Mesenteric fat pad (tissue), 1 donor: Measurements from ENCODE around the gene RHOB. TPM values are rescaled to one million over a fixed set of nuclear protein-coding genes. Genes with fewer than 3 reads are reported as not detected.
A peak's percentile ranks its signal among the peaks of the same experiment; 100 is the strongest.

Experiments used
- DNase-seq: peaks from one replicate; pipeline ENCODE4 v3.0.0-alpha.2; 2020; ENCODE audit warnings: low spot score
- total RNA-seq: library from RNA; stranded (reverse); fragmentation: NEBNext Ultra II Directional; extraction: Animal tissue kit (Norgen Biotek cat#: 25700); gene quantifications from one replicate; pipeline ENCODE4 v1.2.1, GENCODE V29; 2021
- donor health status: DM: yes; HTN: yes; CAD: no.

RHOB gene
- total RNA-seq, 1 donor from 2014 or later = 677 TPM

- peak; percentile 14 for DNase-seq
These were observed 10.0 kb upstream of the RHOB start for GRCh38 chr2:20436716-20437470.

DNA sequence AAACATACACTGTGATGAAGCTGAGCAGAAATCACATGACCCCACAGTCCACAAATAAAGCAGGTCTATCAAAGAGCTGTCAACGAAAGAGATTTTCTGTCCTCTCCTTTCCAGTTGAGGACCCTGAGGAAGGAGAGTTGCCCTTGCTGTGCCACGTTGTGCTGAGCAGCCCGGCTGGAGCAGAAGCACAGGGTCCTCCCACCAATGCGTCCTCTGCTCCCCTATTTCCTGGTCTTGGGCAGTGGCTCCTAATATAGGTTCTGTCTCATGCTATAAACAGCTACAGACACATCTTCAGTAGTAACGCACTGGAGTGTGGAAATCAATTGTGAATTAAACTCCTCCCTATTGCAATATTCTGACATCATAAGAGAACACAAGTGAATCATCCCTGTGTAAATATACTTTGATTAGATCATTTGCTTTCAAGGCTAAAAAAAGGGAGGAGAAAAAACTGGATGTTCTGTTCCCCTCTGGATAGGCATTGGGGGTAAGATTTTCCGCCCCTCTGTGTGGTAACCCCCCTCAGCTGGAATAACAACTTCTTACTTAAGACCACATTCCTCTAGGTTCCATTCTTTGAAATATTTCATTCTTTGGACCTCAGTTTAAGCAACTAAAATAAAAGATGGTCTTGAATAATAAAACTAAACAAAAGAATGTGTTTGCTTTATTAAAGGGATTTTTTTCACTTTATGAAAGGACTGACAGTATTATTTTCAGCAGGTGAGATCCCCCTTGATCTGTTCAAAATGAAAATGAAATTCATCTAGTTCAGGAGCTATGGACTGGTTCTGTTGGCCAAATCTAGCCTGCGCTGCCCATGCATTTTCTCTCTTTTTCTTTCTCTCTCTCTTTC is 8.3 kb upstream of the RHOB start:
- DNase-seq = peak; percentile 65

GRCh38 chr2:20439193-20439475 is 7.7 kb upstream of the RHOB start:
- DNase-seq = peak; percentile 33

DNA sequence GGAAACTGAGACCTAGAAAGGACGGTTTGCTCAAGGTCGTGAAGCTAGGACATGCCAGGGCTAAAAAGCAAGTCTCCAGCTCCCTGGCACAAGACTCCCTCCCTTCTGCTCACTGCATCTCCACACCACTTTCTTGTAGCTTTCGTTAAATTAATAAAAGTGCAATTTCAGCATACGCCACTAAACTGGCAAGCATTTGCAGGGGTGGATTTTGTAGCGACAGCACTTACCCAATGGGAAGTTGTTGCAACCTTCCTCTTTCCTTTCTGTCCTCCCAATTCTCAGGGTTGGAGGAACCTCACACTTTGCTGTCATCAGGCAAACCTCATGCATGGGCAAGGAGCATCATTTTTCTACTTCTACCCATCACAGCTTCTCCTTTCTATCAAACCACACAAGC is 7.4 kb upstream of the RHOB start:
- DNase-seq = no peak

DNA sequence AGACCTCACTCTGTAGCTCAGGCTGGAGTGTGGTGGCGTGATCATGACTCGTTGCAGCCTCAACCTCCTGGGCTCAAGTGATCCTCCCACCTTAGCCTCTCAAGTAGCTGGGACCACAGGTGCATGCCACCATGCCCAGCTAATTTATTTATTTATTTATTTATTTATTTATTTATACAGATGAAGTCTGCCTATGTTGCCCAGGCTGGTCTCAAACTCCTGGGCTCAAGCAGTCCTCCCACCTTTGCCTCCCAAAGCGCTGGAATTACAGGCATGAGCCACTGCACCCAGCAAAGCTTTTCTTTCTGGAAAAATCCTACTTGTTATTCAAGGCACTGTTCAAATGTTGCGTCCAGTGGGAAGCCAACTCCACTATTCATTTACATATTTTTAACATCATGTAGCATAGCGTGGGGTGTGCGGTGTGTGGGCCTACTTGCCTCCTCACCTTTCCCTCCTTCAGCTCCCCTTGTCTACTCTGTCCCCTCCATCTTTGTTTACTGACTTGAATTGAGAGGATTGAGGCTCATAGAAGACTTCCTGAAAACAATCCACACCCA is 6.8 kb upstream of the RHOB start:
- peak; percentile 43 for DNase-seq

DNA sequence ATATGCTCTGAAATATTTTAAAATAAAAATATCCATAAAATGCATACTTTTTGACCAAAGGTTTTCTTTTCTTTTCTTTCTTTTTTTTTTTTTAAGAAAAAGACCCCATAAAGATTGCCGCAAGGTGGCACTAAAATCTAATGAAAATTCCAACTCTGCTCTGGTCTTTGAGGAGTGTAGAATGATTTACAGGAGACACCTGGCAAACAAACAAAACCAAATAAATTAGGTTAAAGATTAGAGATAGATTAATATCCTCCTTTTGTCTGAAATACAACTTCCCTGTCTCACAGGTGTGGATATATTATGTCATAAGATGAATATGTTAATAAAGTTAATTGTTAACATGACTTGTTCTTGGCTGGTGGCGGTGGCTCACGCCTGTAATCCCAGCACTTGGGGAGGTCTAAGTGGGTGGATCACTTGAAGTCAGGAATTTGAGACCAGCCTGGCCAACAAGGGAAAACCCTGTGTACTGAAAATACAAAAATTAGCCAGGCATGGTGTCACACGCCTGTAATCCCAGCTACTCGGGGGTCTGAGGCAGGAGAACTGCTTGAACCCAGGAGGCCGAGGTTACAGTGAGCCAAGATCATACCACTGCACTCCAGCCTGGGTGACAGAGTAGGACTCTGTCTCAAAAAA is 3.5 kb upstream of the RHOB start:
- peak; percentile 60 for DNase-seq

DNA sequence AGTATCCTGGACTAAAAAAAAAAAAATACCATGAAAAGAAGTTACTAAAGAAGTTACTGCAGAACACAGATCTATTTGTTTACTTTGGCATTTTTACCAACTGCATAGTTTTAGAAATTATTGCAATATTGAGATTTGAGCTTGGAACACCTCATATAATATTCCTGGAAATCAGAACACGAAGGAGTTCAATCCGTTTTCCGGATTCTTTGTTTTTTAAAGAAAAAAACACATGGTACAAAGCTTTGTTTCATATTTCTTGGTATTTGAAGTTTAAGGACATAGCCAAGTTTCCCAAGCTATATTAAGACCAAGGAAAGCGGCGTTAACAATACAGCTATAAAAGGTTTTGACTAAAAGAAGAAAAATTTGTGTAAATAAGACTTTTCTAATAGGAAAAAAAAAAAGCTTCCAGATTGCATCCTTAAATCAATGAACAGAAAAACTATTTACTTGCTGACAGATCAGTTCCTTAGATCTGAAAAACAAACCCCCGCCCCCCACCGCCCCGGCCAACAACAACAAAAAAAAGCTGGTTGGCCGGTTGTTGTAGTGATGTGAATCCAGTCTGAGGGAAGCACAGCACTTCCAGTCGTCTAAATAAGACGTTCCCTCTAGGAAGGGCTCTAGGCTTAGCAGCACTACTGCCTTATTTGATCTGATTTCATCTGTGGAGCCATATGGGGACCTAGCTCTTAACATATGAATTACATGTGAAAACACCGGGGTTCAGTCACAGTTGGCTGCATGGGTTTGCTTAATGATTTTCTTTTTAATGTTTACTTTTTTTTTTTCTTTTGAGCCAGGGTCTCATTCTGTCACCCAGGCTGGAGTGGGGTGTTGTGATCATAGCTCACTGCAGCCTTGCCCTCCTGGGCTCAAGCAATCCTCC is 2.5 kb upstream of the RHOB start:
- no peak for DNase-seq

- peak; percentile 76 for DNase-seq
These were observed 1.6 kb upstream of the RHOB start for GRCh38 chr2:20444993-20445910.

GRCh38 chr2:20446255-20446916 is 488 bp upstream of the RHOB start:
- peak; percentile 86 for DNase-seq

DNA sequence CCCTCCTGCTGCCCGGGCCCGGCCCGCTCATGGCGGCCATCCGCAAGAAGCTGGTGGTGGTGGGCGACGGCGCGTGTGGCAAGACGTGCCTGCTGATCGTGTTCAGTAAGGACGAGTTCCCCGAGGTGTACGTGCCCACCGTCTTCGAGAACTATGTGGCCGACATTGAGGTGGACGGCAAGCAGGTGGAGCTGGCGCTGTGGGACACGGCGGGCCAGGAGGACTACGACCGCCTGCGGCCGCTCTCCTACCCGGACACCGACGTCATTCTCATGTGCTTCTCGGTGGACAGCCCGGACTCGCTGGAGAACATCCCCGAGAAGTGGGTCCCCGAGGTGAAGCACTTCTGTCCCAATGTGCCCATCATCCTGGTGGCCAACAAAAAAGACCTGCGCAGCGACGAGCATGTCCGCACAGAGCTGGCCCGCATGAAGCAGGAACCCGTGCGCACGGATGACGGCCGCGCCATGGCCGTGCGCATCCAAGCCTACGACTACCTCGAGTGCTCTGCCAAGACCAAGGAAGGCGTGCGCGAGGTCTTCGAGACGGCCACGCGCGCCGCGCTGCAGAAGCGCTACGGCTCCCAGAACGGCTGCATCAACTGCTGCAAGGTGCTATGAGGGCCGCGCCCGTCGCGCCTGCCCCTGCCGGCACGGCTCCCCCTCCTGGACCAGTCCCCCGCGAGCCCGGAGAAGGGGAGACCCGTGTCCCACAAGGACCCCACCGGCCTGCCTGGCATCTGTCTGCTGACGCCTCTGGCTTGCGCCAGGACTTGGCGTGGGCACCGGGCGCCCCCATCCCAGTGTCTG is 767 bp downstream of the RHOB start:
- DNase-seq = peak; percentile 90

GRCh38 chr2:20448246-20448976 is 1.5 kb downstream of the RHOB start:
- peak; percentile 71 for DNase-seq

DNA sequence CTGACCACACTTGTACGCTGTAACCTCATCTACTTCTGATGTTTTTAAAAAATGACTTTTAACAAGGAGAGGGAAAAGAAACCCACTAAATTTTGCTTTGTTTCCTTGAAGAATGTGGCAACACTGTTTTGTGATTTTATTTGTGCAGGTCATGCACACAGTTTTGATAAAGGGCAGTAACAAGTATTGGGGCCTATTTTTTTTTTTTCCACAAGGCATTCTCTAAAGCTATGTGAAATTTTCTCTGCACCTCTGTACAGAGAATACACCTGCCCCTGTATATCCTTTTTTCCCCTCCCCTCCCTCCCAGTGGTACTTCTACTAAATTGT is 2.1 kb downstream of the RHOB start:
- DNase-seq = no peak

GRCh38 chr2:20449501-20450200 is 2.8 kb downstream of the RHOB start:
- DNase-seq = no peak

DNA sequence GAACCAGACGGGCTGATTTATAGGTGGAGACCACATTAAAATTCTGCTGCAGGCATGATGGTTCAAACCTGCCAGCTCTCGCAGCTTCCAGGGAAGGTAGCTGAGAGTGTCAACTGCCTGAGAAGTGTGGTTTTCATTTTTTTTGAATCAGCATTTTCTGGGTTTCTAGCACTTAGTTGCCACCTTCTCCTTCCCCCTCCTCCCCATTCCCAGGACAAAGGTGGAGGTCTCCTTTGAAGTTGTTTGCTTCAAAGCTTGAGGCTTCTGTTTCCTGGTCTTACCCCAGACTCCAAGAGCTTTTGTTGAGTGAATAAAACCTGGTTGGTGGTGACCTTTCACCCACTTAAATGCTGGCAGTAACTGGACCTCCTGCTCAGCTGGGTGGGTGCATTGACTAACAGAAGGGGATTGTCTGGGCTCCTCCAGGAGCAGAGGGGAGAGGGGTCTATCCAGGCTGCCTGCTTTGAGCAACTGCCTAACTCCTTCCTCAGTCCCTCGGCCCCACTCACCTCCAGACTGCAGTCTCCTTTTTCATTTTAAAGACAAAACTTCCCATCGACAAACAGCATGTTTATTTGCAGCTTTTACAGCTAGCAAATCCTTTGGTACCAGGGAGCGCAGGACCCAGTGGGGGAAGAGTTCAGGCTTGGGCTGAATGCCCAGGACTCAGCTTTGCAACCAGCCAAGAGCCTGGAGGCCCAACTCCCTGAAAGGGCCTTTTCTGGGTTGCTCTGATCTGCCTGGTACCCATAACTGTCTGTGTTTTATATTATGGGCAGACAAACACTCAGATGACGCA is 3.5 kb downstream of the RHOB start:
- DNase-seq = peak; percentile 89

DNA sequence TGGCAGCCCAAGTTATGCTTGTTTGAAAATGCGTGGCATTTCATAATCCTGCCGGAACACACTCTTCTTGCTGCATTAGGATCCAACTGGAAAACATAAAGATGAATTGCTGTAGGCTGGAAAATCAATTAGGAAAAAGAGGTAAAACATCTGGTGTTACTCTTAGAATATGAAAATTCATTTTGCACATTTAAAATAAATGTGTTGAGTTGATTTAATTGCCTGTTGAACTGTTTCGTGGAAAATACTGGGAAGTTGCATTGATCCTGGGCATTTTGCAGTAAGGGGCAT is 4.1 kb downstream of the RHOB start:
- no peak for DNase-seq

DNA sequence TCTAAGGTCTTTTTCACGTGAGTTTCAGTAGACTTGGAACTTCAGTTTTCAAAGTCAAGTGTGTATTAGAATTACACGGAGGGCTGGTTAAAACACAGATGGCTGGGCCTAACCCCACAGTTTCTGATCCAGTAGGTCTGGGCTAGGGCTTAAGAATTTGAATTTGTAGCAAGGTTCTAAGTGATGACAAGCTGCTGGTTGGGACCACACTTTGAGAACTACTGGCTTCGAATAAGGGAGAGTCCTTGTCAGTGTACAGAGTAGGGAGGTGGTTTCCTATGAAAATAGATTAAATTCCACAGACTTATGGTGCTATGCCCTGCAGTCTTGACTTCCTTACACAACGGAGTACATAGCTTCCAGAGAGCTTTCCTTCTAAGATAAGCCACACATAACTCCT is 4.5 kb downstream of the RHOB start:
- peak; percentile 30 for DNase-seq
